ENCODE measurements around the gene CSMD2. TPM values are rescaled to one million over a fixed set of nuclear protein-coding genes. Genes with fewer than 3 reads are reported as not detected.

The CSMD2 gene
- total and polyA plus RNA-seq, 2 of the 4 experiments (the other 2 are of a cell fraction), result under 0.01 to 0.36 TPM

DNA sequence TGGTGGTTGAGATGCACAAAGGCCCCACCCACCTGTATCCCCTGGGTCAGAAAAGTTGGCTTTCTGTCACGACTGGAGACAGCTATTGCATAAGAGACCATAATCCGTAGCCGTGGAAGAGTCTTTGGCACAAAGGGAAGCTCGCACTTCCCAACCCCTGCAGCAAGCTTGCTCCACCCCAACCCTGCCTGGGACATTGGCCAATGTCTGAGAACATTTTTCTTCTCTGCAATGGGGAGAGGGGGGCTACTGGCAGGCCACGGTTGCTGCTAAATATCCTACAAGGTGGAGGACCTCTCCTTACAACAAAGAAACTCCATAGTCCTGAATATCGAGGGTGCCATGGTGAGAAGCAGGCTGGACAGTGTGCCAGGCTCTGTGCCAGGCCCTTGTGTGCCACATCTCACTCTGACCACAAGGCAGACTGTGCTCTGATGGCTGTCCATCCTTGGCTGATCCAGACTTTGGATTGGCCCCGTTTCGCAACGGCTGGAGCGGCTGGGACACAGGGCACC, 104.1 kb downstream of the CSMD2 start:
- no peak overlapping the region for H2AK5ac ChIP-seq (ENCODE audit: low read depth, low read length)
- no peak overlapping the region for H2BK5ac ChIP-seq (ENCODE audit: low read depth, low read length, poor library complexity, severe bottlenecking)
- no peaks in the 10 kb centered on the region for H3K36me3 ChIP-seq (ENCODE audit: control insufficient read depth, insufficient read depth, low read length)
- no peak overlapping the region for H2BK20ac ChIP-seq (ENCODE audit: low read depth, low read length)
- no peak overlapping the region for H3K4me2 ChIP-seq (ENCODE audit: low read depth, low read length)
- H4K20me1 ChIP-seq (ENCODE audit: insufficient read depth, low read length), result no peaks in the 10 kb centered on the region
- H3K14ac ChIP-seq (replicated peaks; ENCODE audit: low read depth, low read length), result no peak overlapping the region
- H3K27ac ChIP-seq (ENCODE audit: insufficient read depth, low read length), result no peak overlapping the region
- H3K18ac ChIP-seq (ENCODE audit: low read depth, low read length), result no peak overlapping the region
- no peak overlapping the region for H3K9ac ChIP-seq (ENCODE audit: low read depth, low read length)
- no peak overlapping the region for H3K23ac ChIP-seq (ENCODE audit: low read depth, low read length)
- no peak overlapping the region for H4K5ac ChIP-seq (ENCODE audit: low read depth, low read length)
- H3K4ac ChIP-seq (ENCODE audit: low read depth, low read length), result no peak overlapping the region
- no peak overlapping the region for H4K8ac ChIP-seq (ENCODE audit: low read depth in 2 of 2, low read length in 2 of 2)
- ATAC-seq (ENCODE audit: low read depth) (no peak), DNase-seq (no peak)
- no peak overlapping the region for H2BK120ac ChIP-seq (ENCODE audit: low read depth, low read length)
- no peaks in the 10 kb centered on the region for H3K79me1 ChIP-seq (ENCODE audit: low read depth in 1 of 2, low read length in 2 of 2)
- no peak overlapping the region for H4K91ac ChIP-seq (ENCODE audit: insufficient read depth, low read depth, low read length)
- 59% methylated on average over 5 of the region's 10 CpGs; no CpG with 5 or more reads in 1 of the 2 experiments for WGBS, 2 experiments (ENCODE audit: extremely low coverage in 2 of 2, insufficient read length in 1 of 2)
- H2AFZ ChIP-seq (replicated peaks; ENCODE audit: low read length, poor library complexity), result no peak overlapping the region
- H2AK9ac ChIP-seq (replicated peaks; ENCODE audit: low read depth, low read length, poor library complexity), result no peak overlapping the region
- H2BK15ac ChIP-seq (ENCODE audit: low read depth, low read length), result no peak overlapping the region
- in situ Hi-C loops (cut with MboI; ENCODE audit: low sequenced_read_pairs), result no loop called here
- H3K27me3 ChIP-seq (ENCODE audit: control insufficient read depth, insufficient read depth, low read length), result no peaks in the 10 kb centered on the region
- no peak overlapping the region for H3K4me3 ChIP-seq (ENCODE audit: insufficient read depth, low read depth, low read length)
- BruUV-seq (replicated peaks), result no TSS peak
- no peak overlapping the region for H3K56ac ChIP-seq (ENCODE audit: extremely low read depth, insufficient read depth, low read length)
- no peak for TF ChIP-seq FOS (IDR thresholded peaks at IDR 0.05; ENCODE audit: low read depth, low read length)
- TF ChIP-seq RAD21 (IDR thresholded peaks at IDR 0.05; ENCODE audit: low read length), result no peak
- no peak for TF ChIP-seq RCOR1 (IDR thresholded peaks at IDR 0.05; ENCODE audit: insufficient replicate concordance, low read length)
- no peak for TF ChIP-seq USF2 (IDR thresholded peaks at IDR 0.05; ENCODE audit: low read depth, low read length)
- TF ChIP-seq, protein P1, sequence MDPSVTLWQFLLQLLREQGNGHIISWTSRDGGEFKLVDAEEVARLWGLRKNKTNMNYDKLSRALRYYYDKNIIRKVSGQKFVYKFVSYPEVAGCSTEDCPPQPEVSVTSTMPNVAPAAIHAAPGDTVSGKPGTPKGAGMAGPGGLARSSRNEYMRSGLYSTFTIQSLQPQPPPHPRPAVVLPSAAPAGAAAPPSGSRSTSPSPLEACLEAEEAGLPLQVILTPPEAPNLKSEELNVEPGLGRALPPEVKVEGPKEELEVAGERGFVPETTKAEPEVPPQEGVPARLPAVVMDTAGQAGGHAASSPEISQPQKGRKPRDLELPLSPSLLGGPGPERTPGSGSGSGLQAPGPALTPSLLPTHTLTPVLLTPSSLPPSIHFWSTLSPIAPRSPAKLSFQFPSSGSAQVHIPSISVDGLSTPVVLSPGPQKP (IDR thresholded peaks at IDR 0.05; ENCODE audit: borderline replicate concordance, low read depth, low read length), result no peak
- TF ChIP-seq BHLHE40 (IDR thresholded peaks at IDR 0.05; ENCODE audit: low read depth, low read length), result no peak
- no peak for TF ChIP-seq MXI1 (IDR thresholded peaks at IDR 0.05; ENCODE audit: borderline replicate concordance, low read depth, low read length)
- TF ChIP-seq CHD1 (IDR thresholded peaks at IDR 0.05; ENCODE audit: low read depth, low read length), result no peak
- ChIA-PET CTCF (no interaction called here), POLR2A (ENCODE audit: unreplicated experiment) (no interaction called here)
- dilution Hi-C loops (cut with HindIII; ENCODE audit: low sequenced_read_pairs, unreplicated experiment), result no loop called here
- no peaks in the 10 kb centered on the region for H3K4me1 ChIP-seq (ENCODE audit: control insufficient read depth, insufficient read depth, low read length)
- H3K9me1 ChIP-seq (ENCODE audit: insufficient read depth, low read length), result no peaks in the 10 kb centered on the region
- intact Hi-C loops (cut with micrococcal nuclease), result no loop called here
- peaks cover 38% of the 10 kb centered on the region for H3K9me3 ChIP-seq (ENCODE audit: control insufficient read depth, insufficient read depth, low read length)
